Gastrocnemius medialis (tissue), 4 donors: ENCODE results near the gene ACLY.

ENCODE experiments used
- CTCF ChIP-seq, 5 experiments: fragments of 450-650 bp in 3 of 5; fragments of 200-600 bp in 2 of 5; sonication (generic) in 2 of 5; IDR thresholded peaks in 4 of 5; conservative IDR thresholded peaks in 1 of 5; 1 replicate in 4 of 5; 2 replicates in 1 of 5; pipeline ENCODE4 v1.5.1; 2016 to 2019; ENCODE audit warnings: antibody characterized with exemption in 5 of 5, mild to moderate bottlenecking in 3 of 5, moderate library complexity in 3 of 5
- POLR2A ChIP-seq, 2 donors: fragments of 450-650 bp; IDR thresholded peaks; one replicate each; pipeline ENCODE4 v1.6.1; 2017; ENCODE audit warnings: antibody characterized with exemption in 2 of 2, mild to moderate bottlenecking in 2 of 2, moderate library complexity in 2 of 2

GRCh38 chr17:41962768-41963434 is 44.1 kb upstream of the ACLY start:
- TF ChIP-seq CTCF (IDR thresholded peaks at IDR 0.05 in 4 of 5, conservative IDR thresholded peaks at IDR 0.05 in 1 of 5) = peak; percentile 81 to 91 (median 88)
- TF ChIP-seq POLR2A (IDR thresholded peaks at IDR 0.05) = no peak
